ENCODE measurements around the gene FANCC.

FANCC gene

GRCh38 chr9:95182854-95183563 is 134.5 kb downstream of the FANCC start:
- ChIA-PET POLR2A (no interaction called here), CTCF (no interaction called here)
- TF ChIP-seq FOXA1 (IDR thresholded peaks at IDR 0.05) (no peak), SUZ12 (IDR thresholded peaks at IDR 0.05) (no peak), FOXK2 (IDR thresholded peaks at IDR 0.05) (no peak), ELF4 (IDR thresholded peaks at IDR 0.05) (no peak), TARDBP (IDR thresholded peaks at IDR 0.05) (no peak), FOXM1 (IDR thresholded peaks at IDR 0.05; ENCODE audit: borderline replicate concordance) (no peak), LEF1 (IDR thresholded peaks at IDR 0.05; ENCODE audit: borderline replicate concordance) (no peak), ARNT (IDR thresholded peaks at IDR 0.05) (no peak), SP1 (IDR thresholded peaks at IDR 0.05) (no peak), CTBP1 (IDR thresholded peaks at IDR 0.05; ENCODE audit: borderline replicate concordance) (no peak), NFRKB (IDR thresholded peaks at IDR 0.05) (no peak)
- TF ChIP-seq, protein P1, sequence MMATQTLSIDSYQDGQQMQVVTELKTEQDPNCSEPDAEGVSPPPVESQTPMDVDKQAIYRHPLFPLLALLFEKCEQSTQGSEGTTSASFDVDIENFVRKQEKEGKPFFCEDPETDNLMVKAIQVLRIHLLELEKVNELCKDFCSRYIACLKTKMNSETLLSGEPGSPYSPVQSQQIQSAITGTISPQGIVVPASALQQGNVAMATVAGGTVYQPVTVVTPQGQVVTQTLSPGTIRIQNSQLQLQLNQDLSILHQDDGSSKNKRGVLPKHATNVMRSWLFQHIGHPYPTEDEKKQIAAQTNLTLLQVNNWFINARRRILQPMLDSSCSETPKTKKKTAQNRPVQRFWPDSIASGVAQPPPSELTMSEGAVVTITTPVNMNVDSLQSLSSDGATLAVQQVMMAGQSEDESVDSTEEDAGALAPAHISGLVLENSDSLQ (IDR thresholded peaks at IDR 0.05), result no peak
- no peak for DNase-seq (ENCODE audit: extremely low spot score)

GRCh38 chr9:95181835-95182234 is 135.7 kb downstream of the FANCC start:
- DNase-seq (ENCODE audit: extremely low spot score), result no peak
- POLR2A ChIA-PET, result no interaction called here
- TF ChIP-seq ZNF384 (IDR thresholded peaks at IDR 0.05), result no peak
- no peak for TF ChIP-seq FOXM1 (IDR thresholded peaks at IDR 0.05; ENCODE audit: borderline replicate concordance)
- no peak for TF ChIP-seq TARDBP (IDR thresholded peaks at IDR 0.05)
- no peak for TF ChIP-seq HDGF (IDR thresholded peaks at IDR 0.05; ENCODE audit: borderline replicate concordance)
- no peak for TF ChIP-seq FOXK2 (IDR thresholded peaks at IDR 0.05)
- no peak for TF ChIP-seq LEF1 (IDR thresholded peaks at IDR 0.05; ENCODE audit: borderline replicate concordance)
- CTCF ChIA-PET, result interaction anchor here (0.6 kb wide), 1 partner anchor 8 kb away, joined by 3 read pairs; no protein-coding TSS in a partner anchor

DNA sequence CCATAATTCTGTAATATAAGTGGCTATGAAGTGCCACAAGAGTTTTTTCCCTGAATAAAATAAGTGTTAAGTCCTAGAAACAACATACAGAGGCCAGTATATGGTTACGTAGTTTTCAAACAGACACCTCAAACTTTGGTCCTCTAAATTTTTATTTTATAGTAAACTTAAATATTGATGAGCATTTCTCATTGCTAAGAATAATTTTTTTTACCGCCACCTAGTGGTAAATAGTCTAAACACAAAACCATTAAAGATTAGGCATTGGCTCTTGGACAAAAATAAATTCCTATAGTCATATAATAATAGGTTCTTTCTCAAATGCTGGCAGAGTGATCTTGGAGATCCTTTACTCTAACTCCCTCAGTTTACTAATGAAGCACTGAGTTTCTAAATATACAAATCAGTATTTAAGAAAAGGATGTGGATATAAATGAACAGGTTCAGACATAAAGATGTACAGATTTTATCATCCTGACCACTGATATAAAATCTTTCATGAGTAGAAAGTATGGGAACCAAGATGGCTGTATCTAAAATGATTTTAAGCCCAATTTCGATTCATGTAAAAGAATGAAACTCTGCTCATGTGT is 136.2 kb downstream of the FANCC start:
- no peak for DNase-seq (ENCODE audit: extremely low spot score)
- ChIA-PET POLR2A (no interaction called here), CTCF (no interaction called here)
- TF ChIP-seq HDGF (IDR thresholded peaks at IDR 0.05; ENCODE audit: borderline replicate concordance), result no peak
- TF ChIP-seq ZNF384 (IDR thresholded peaks at IDR 0.05), result no peak
- TF ChIP-seq ELF4 (IDR thresholded peaks at IDR 0.05), result no peak
- TF ChIP-seq CTBP1 (IDR thresholded peaks at IDR 0.05; ENCODE audit: borderline replicate concordance), result no peak
- TF ChIP-seq L3MBTL2 (conservative IDR thresholded peaks at IDR 0.05), result no peak
- TF ChIP-seq, protein P1 (IDR thresholded peaks at IDR 0.05), result no peak
- TF ChIP-seq BHLHE40 (IDR thresholded peaks at IDR 0.05; ENCODE audit: borderline replicate concordance), result no peak
- no peak for TF ChIP-seq SUZ12 (IDR thresholded peaks at IDR 0.05)

DNA sequence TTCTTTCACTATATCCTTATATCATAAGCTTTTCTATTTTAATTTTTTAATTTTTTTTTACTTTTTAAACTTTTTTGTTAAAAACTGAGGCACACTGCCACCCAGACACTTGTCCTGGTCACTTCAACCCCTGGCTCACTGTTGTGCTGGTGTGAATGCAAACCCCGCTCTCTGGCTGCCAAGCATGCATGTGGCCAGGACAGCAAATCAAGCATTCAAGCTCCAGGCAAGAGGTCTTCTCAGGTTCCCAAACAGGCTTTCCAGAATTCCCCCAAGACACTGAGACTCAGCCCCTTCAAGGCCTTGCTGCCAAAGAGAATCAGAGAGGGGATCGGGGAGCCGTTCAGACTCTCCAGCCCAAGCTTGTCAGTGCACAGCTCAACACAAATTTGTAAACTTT is 139.9 kb downstream of the FANCC start:
- TF ChIP-seq FOXK2 (IDR thresholded peaks at IDR 0.05) (no peak), SUZ12 (IDR thresholded peaks at IDR 0.05) (no peak), HDGF (IDR thresholded peaks at IDR 0.05; ENCODE audit: borderline replicate concordance) (no peak), ARNT (IDR thresholded peaks at IDR 0.05) (no peak), ELF4 (IDR thresholded peaks at IDR 0.05) (no peak), FOXA1 (IDR thresholded peaks at IDR 0.05) (no peak), L3MBTL2 (conservative IDR thresholded peaks at IDR 0.05) (no peak), FOXM1 (IDR thresholded peaks at IDR 0.05; ENCODE audit: borderline replicate concordance) (no peak)
- TF ChIP-seq, protein P1 (IDR thresholded peaks at IDR 0.05), result no peak
- ChIA-PET POLR2A (no interaction called here), CTCF (interaction anchor here (0.7 kb wide), 1 partner anchor 183 kb away, joined by 5 read pairs; no protein-coding TSS in a partner anchor)
- DNase-seq (ENCODE audit: extremely low spot score), result no peak

DNA sequence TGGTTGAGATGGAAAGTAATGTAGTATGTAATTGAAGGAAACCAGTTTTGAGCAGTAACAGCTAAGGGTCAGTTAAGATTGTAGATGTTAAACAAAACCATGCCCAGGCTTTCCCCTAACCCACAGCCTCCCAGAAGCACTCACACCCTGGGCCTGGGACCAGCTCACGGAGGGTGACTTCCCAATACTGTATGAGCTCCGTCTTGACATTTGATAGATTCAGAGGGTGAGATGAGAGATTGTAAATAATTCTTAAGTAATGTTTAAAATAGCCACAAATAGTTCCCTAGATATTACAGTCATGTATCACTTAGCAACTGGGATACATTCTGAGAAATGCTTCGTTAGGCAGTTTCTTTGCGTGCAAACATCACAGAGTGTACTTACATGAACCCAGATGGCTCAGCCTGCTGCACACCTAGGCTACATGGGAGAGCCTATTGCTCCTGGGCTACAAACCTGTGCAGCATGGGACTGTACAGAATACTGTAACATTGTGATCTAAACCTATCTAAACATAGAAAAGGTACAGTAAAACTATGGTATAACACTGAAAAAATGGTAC is 140.7 kb downstream of the FANCC start:
- DNase-seq (ENCODE audit: extremely low spot score), result no peak
- TF ChIP-seq FOXM1 (IDR thresholded peaks at IDR 0.05; ENCODE audit: borderline replicate concordance) (no peak), FOXK2 (IDR thresholded peaks at IDR 0.05) (no peak), TARDBP (IDR thresholded peaks at IDR 0.05) (no peak), LEF1 (IDR thresholded peaks at IDR 0.05; ENCODE audit: borderline replicate concordance) (no peak), HDGF (IDR thresholded peaks at IDR 0.05; ENCODE audit: borderline replicate concordance) (no peak), NFRKB (IDR thresholded peaks at IDR 0.05) (no peak), L3MBTL2 (conservative IDR thresholded peaks at IDR 0.05) (no peak), SUZ12 (IDR thresholded peaks at IDR 0.05) (no peak), BHLHE40 (IDR thresholded peaks at IDR 0.05; ENCODE audit: borderline replicate concordance) (no peak), ELF4 (IDR thresholded peaks at IDR 0.05) (no peak), SP1 (IDR thresholded peaks at IDR 0.05) (no peak), FOXA1 (IDR thresholded peaks at IDR 0.05) (no peak), CTBP1 (IDR thresholded peaks at IDR 0.05; ENCODE audit: borderline replicate concordance) (no peak), ARNT (IDR thresholded peaks at IDR 0.05) (no peak), ZNF384 (IDR thresholded peaks at IDR 0.05) (no peak)
- TF ChIP-seq, protein P1 (IDR thresholded peaks at IDR 0.05), result no peak
- POLR2A ChIA-PET, result no interaction called here
- CTCF ChIA-PET, result interaction anchor here (1.1 kb wide), 1 partner anchor 46 kb away, joined by 5 read pairs; no protein-coding TSS in a partner anchor

Measured in HEK293T (cell line).